HS-5 (cell line): Measurements from ENCODE around the gene GALNT2.

Source experiments
- DNase-seq: peaks from one replicate; pipeline ENCODE4 v3.0.0-alpha.2; 2012; ENCODE audit warnings: low read depth

The GALNT2 gene

GRCh38 chr1:230091473-230092231 is 24.6 kb downstream of the GALNT2 start:
- DNase-seq: no peak

- DNase-seq: no peak
Observed at GRCh38 chr1:230094746-230095145, 27.7 kb downstream of the GALNT2 start.

- DNase-seq: no peak
Observed at GRCh38 chr1:230095938-230096337, 28.9 kb downstream of the GALNT2 start.

- no peak for DNase-seq
Observed at GRCh38 chr1:230097370-230097769, 30.3 kb downstream of the GALNT2 start.

- DNase-seq: no peak
Observed at GRCh38 chr1:230098723-230099122, 31.7 kb downstream of the GALNT2 start.

- DNase-seq: no peak
Observed at GRCh38 chr1:230099465-230099864, 32.4 kb downstream of the GALNT2 start.

- no peak for DNase-seq
Observed at GRCh38 chr1:230100932-230101331, 33.9 kb downstream of the GALNT2 start.

- no peak for DNase-seq
Observed at GRCh38 chr1:230101556-230101955, 34.5 kb downstream of the GALNT2 start.

- DNase-seq: no peak
Observed at GRCh38 chr1:230102046-230102445, 35.0 kb downstream of the GALNT2 start.

GRCh38 chr1:230102472-230102871 is 35.4 kb downstream of the GALNT2 start:
- DNase-seq: no peak

- no peak for DNase-seq
Observed at GRCh38 chr1:230103306-230104173, 36.5 kb downstream of the GALNT2 start.

- DNase-seq: peak; percentile 99
Observed at GRCh38 chr1:230104395-230105244, 37.6 kb downstream of the GALNT2 start.

- no peak for DNase-seq
Observed at GRCh38 chr1:230105245-230105753, 38.3 kb downstream of the GALNT2 start.

- DNase-seq: peak; percentile 53
Observed at GRCh38 chr1:230105754-230106625, 39.0 kb downstream of the GALNT2 start.

GRCh38 chr1:230107941-230108340 is 40.9 kb downstream of the GALNT2 start:
- DNase-seq: no peak

GRCh38 chr1:230108580-230108979 is 41.5 kb downstream of the GALNT2 start:
- DNase-seq: no peak

GRCh38 chr1:230109066-230109465 is 42.0 kb downstream of the GALNT2 start:
- DNase-seq: no peak

GRCh38 chr1:230109895-230110667 is 43.0 kb downstream of the GALNT2 start:
- DNase-seq: no peak

GRCh38 chr1:230110971-230111370 is 43.9 kb downstream of the GALNT2 start:
- DNase-seq: no peak

GRCh38 chr1:230112131-230112701 is 45.2 kb downstream of the GALNT2 start:
- no peak for DNase-seq
